HepG2 (cell line): ENCODE results near the gene AHSA1. TPM values are rescaled to one million over a fixed set of nuclear protein-coding genes. Genes with fewer than 3 reads are reported as not detected.

Experiments used
- ARHGAP35 ChIP-seq: sonication (generic); formaldehyde crosslinking; IDR thresholded peaks from 2 replicates; pipeline ENCODE4 v1.9.0; 2022; ENCODE audit warnings: mild to moderate bottlenecking, inconsistent platforms, moderate library complexity, missing genetic modification reagents, borderline replicate concordance
- CBX5 ChIP-seq: sonication (generic); formaldehyde crosslinking; IDR thresholded peaks from 2 replicates; pipeline ENCODE4 v1.4.0; 2020; ENCODE audit warnings: missing genetic modification reagents, borderline replicate concordance
- DPF2 ChIP-seq: sonication (generic); formaldehyde crosslinking; IDR thresholded peaks from 2 replicates; pipeline ENCODE4 v1.4.0; 2020; ENCODE audit warnings: mild to moderate bottlenecking, low read depth, missing genetic modification reagents, borderline replicate concordance
- KDM1A ChIP-seq: IDR thresholded peaks from 2 replicates; pipeline ENCODE4 v1.6.1; 2016; ENCODE audit warnings: missing compliant biosample characterization
- KDM5A ChIP-seq: fragments of 200-600 bp; sonication (generic); IDR thresholded peaks from 2 replicates; pipeline ENCODE4 v1.7.0; 2018; ENCODE audit warnings: antibody characterized with exemption, mild to moderate bottlenecking, low read length, borderline replicate concordance
- MAZ ChIP-seq, 2 experiments: sonication (generic) in 1 of 2; formaldehyde crosslinking in 1 of 2; IDR thresholded peaks; 2 replicates each; pipeline versions ENCODE4 v1.5.0 to v1.6.1; 2012 to 2020; ENCODE audit warnings: low read depth in 2 of 2, mild to moderate bottlenecking in 2 of 2, borderline replicate concordance in 1 of 2, improper control_type of control experiment in 1 of 2, low read length in 1 of 2, missing genetic modification reagents in 1 of 2, moderate library complexity in 1 of 2
- NFE2 ChIP-seq: sonication (generic); formaldehyde crosslinking; IDR thresholded peaks from 2 replicates; pipeline ENCODE4 v1.4.0; 2020; ENCODE audit warnings: missing genetic modification reagents
- NR2F6 ChIP-seq, 2 experiments: IDR thresholded peaks; 2 replicates each; pipeline ENCODE4 v1.6.1; 2016; ENCODE audit warnings: antibody characterized with exemption in 1 of 2, mild to moderate bottlenecking in 1 of 2
- POLR2G ChIP-seq: fragments of 200-400 bp; formaldehyde crosslinking; IDR thresholded peaks from 2 replicates; pipeline ENCODE4 v1.6.1; 2018; ENCODE audit warnings: mild to moderate bottlenecking, low read depth, low read length, moderate library complexity
- SALL1 ChIP-seq: sonication (generic); formaldehyde crosslinking; IDR thresholded peaks from 2 replicates; pipeline ENCODE4 v1.8.0; 2022; ENCODE audit warnings: mild to moderate bottlenecking, missing genetic modification reagents
- STAT5B ChIP-seq: sonication (generic); formaldehyde crosslinking; IDR thresholded peaks from 2 replicates; pipeline ENCODE4 v1.4.0; 2020; ENCODE audit warnings: missing genetic modification reagents
- ZBTB7A ChIP-seq: sonication (generic); formaldehyde crosslinking; IDR thresholded peaks from 2 replicates; pipeline ENCODE4 v1.8.0; 2022; ENCODE audit warnings: mild to moderate bottlenecking, missing genetic modification reagents
- ZNF30 ChIP-seq: sonication (generic); formaldehyde crosslinking; IDR thresholded peaks from 2 replicates; pipeline ENCODE4 v1.5.0; 2020; ENCODE audit warnings: mild to moderate bottlenecking, missing genetic modification reagents
- ZNF747 ChIP-seq: sonication (generic); formaldehyde crosslinking; IDR thresholded peaks from 2 replicates; pipeline ENCODE4 v1.8.1; 2023; ENCODE audit warnings: missing genetic modification reagents, mild to moderate bottlenecking, borderline replicate concordance
- ZNF768 ChIP-seq: sonication (generic); formaldehyde crosslinking; IDR thresholded peaks from 2 replicates; pipeline ENCODE4 v1.4.0; 2020; ENCODE audit warnings: missing genetic modification reagents
- polyA plus RNA-seq, 8 experiments: library from polyadenylated mRNA; depleted of rRNA in 3 of 8; stranded (reverse) in 7 of 8; unstranded in 1 of 8; fragments of >200 nt; fragmentation: Illumina TruSeq in 4 of 8; extraction: Trizol in 4 of 8; gene quantifications; 2 replicates each; pipeline versions ENCODE4 v1.2.1 to v1.2.3, GENCODE V29; 2011 to 2016; ENCODE audit warnings: low read depth in 4 of 8, missing spikeins in 1 of 8, mixed read lengths in 1 of 8; ENCODE audit not compliant: insufficient read depth in 1 of 8
- total RNA-seq, 5 experiments: library from RNA; depleted of rRNA; stranded (reverse); fragments of >200 nt; fragmentation: Illumina TruSeq; extraction: Trizol; gene quantifications; 2 replicates each; pipeline ENCODE4 v1.2.3, GENCODE V29; 2016; ENCODE audit warnings: low read depth in 1 of 5
- TF ChIP-seq, protein P1 (sequence below): sonication (generic); formaldehyde crosslinking; IDR thresholded peaks from 2 replicates; pipeline ENCODE4 v1.5.1; 2020; ENCODE audit warnings: missing genetic modification reagents, mild to moderate bottlenecking, borderline replicate concordance
- TF ChIP-seq, protein P2 (sequence below): sonication (generic); formaldehyde crosslinking; IDR thresholded peaks from 2 replicates; pipeline ENCODE4 v1.4.0; 2020; ENCODE audit warnings: missing genetic modification reagents, low read depth, mild to moderate bottlenecking, borderline replicate concordance
- TF ChIP-seq, protein P3 (sequence below): sonication (generic); formaldehyde crosslinking; IDR thresholded peaks from 2 replicates; pipeline ENCODE4 v1.4.0; 2020; ENCODE audit warnings: missing genetic modification reagents
- TF ChIP-seq, protein P4 (sequence below): IDR thresholded peaks from 2 replicates; pipeline ENCODE4 v1.6.1; 2016; ENCODE audit warnings: low read depth
- TF ChIP-seq, protein P5 (sequence below): sonication (generic); formaldehyde crosslinking; IDR thresholded peaks from 2 replicates; pipeline ENCODE4 v1.4.0; 2020; ENCODE audit warnings: mild to moderate bottlenecking, missing genetic modification reagents

Gene AHSA1
- total and polyA plus RNA-seq, 2 of the 13 experiments (the other 11 are each of a cell fraction or from before 2014, with no cell fraction given): 113 to 241 TPM

DNA sequence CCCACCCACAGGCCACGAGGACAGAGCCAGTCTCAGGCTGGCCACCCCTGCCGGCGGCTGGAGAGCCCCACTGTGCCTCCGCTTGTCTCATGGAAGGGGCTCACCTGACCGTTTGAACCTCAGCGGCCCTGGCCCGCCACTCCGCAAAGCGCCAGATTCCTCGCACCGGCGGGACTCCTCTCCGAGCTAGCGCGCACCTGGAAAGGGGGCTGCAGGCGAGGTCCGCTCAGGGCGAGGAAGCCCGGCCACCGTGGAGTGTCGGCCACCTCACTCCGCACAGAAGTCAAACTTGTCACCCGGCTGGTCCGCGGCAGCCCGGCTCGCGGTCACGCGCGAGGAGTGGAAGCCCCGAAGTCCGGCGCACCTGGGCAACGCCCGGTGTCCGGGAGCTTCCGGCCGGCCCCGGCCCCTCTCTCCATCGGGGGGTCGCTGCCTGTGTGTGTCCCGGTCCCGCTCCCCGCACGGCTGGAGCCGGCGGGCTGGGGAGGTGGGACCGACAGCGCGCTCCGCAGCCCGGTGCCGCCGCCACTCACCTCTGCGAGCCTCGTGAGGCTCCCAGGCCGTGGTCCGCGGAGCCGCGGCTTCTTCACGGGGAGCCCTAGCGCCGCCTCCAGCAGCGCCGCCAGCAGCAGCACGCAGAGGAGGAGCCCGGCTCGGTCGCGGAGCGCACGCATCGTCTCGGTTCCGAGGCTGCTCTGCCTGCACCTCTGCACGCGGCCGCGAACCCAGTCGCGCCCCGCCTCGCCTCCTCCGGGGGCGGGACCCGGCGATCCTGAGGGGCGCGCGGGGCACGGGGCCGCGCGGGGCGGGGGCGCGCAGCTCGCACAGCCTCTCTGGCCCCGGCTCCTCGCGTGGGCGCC is 40.5 kb downstream of the AHSA1 start, which contains the start of gene ISM2 (continued):
- TF ChIP-seq, protein P1, sequence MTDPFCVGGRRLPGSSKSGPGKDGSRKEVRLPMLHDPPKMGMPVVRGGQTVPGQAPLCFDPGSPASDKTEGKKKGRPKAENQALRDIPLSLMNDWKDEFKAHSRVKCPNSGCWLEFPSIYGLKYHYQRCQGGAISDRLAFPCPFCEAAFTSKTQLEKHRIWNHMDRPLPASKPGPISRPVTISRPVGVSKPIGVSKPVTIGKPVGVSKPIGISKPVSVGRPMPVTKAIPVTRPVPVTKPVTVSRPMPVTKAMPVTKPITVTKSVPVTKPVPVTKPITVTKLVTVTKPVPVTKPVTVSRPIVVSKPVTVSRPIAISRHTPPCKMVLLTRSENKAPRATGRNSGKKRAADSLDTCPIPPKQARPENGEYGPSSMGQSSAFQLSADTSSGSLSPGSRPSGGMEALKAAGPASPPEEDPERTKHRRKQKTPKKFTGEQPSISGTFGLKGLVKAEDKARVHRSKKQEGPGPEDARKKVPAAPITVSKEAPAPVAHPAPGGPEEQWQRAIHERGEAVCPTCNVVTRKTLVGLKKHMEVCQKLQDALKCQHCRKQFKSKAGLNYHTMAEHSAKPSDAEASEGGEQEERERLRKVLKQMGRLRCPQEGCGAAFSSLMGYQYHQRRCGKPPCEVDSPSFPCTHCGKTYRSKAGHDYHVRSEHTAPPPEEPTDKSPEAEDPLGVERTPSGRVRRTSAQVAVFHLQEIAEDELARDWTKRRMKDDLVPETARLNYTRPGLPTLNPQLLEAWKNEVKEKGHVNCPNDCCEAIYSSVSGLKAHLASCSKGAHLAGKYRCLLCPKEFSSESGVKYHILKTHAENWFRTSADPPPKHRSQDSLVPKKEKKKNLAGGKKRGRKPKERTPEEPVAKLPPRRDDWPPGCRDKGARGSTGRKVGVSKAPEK: no peak
- TF ChIP-seq, protein P2, sequence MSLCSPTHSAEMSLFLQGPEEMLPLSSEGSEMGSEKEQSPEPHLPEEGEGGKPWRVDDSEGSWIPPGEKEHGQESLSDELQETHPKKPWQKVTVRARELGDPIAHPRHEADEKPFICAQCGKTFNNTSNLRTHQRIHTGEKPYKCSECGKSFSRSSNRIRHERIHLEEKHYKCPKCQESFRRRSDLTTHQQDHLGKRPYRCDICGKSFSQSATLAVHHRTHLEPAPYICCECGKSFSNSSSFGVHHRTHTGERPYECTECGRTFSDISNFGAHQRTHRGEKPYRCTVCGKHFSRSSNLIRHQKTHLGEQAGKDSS (CRISPR knock-in tag): peak; percentile 20; the same call in 1 of the 2 replicates
- TF ChIP-seq ARHGAP35 (CRISPR knock-in tag): no peak
- 0 out of 2 replicates have a peak, but pooled peaks have one; percentile 30 for TF ChIP-seq POLR2G
- no peak for TF ChIP-seq KDM1A (CRISPR knock-in tag)
- TF ChIP-seq, protein P3, sequence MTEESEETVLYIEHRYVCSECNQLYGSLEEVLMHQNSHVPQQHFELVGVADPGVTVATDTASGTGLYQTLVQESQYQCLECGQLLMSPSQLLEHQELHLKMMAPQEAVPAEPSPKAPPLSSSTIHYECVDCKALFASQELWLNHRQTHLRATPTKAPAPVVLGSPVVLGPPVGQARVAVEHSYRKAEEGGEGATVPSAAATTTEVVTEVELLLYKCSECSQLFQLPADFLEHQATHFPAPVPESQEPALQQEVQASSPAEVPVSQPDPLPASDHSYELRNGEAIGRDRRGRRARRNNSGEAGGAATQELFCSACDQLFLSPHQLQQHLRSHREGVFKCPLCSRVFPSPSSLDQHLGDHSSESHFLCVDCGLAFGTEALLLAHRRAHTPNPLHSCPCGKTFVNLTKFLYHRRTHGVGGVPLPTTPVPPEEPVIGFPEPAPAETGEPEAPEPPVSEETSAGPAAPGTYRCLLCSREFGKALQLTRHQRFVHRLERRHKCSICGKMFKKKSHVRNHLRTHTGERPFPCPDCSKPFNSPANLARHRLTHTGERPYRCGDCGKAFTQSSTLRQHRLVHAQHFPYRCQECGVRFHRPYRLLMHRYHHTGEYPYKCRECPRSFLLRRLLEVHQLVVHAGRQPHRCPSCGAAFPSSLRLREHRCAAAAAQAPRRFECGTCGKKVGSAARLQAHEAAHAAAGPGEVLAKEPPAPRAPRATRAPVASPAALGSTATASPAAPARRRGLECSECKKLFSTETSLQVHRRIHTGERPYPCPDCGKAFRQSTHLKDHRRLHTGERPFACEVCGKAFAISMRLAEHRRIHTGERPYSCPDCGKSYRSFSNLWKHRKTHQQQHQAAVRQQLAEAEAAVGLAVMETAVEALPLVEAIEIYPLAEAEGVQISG (CRISPR knock-in tag): peak; percentile 58; the same call in 1 of the 2 replicates
- no peak for TF ChIP-seq ZBTB7A (CRISPR knock-in tag)
- no peak for TF ChIP-seq MAZ (IDR thresholded peaks at IDR 0.05; ENCODE audit: borderline replicate concordance, low read depth, low read length)
- peak; percentile 34; the same call in 1 of the 2 replicates for TF ChIP-seq MAZ (CRISPR knock-in tag; IDR thresholded peaks at IDR 0.05; ENCODE audit: low read depth)
- TF ChIP-seq ZNF747 (CRISPR knock-in tag): no peak
- TF ChIP-seq SALL1: no peak; the same call in 1 of the 2 replicates
- TF ChIP-seq NR2F6 (IDR thresholded peaks at IDR 0.05): no peak
- TF ChIP-seq NR2F6 (CRISPR knock-in tag; IDR thresholded peaks at IDR 0.05): no peak
- TF ChIP-seq DPF2: no peak
- TF ChIP-seq CBX5 (CRISPR knock-in tag): no peak
- no peak for TF ChIP-seq NFE2 (CRISPR knock-in tag)
- no peak for TF ChIP-seq KDM5A
- no peak for TF ChIP-seq ZNF30 (CRISPR knock-in tag)
- TF ChIP-seq, protein P4, sequence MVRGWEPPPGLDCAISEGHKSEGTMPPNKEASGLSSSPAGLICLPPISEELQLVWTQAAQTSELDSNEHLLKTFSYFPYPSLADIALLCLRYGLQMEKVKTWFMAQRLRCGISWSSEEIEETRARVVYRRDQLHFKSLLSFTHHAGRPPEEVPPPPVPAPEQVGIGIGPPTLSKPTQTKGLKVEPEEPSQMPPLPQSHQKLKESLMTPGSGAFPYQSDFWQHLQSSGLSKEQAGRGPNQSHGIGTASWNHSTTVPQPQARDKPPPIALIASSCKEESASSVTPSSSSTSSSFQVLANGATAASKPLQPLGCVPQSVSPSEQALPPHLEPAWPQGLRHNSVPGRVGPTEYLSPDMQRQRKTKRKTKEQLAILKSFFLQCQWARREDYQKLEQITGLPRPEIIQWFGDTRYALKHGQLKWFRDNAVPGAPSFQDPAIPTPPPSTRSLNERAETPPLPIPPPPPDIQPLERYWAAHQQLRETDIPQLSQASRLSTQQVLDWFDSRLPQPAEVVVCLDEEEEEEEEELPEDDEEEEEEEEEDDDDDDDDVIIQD (CRISPR knock-in tag): no peak
- TF ChIP-seq STAT5B (CRISPR knock-in tag): no peak
- TF ChIP-seq, protein P5, sequence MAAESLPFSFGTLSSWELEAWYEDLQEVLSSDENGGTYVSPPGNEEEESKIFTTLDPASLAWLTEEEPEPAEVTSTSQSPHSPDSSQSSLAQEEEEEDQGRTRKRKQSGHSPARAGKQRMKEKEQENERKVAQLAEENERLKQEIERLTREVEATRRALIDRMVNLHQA (CRISPR knock-in tag): no peak
- TF ChIP-seq ZNF768: peak; percentile 44; the same call in 1 of the 2 replicates
